ENCODE measurements around the gene ONECUT1. TPM values are rescaled to one million over a fixed set of nuclear protein-coding genes. Genes with fewer than 3 reads are reported as not detected.
"Not testable (repeated sequence)": the region's sequence is repeated elsewhere in the genome, so short reads cannot be mapped to it uniquely, and the experiment has no call there.

ONECUT1 gene
- not detected for polyA plus RNA-seq (ENCODE audit: insufficient read depth in 1 of 5, insufficient read length in 5 of 5, low replicate concordance in 1 of 5)
- long read RNA-seq, donor 1 = 0 reads
- long read RNA-seq, donor 2 = 0 reads
- long read RNA-seq, donor 3 = 0 reads
- long read RNA-seq, donor 4 = 0 reads
- long read RNA-seq, donor 5 = 0 reads
- long read RNA-seq, donor 6 = 0 reads
- long read RNA-seq, donor 7 = 0 reads
- long read RNA-seq, donor 8 = 0 reads

DNA sequence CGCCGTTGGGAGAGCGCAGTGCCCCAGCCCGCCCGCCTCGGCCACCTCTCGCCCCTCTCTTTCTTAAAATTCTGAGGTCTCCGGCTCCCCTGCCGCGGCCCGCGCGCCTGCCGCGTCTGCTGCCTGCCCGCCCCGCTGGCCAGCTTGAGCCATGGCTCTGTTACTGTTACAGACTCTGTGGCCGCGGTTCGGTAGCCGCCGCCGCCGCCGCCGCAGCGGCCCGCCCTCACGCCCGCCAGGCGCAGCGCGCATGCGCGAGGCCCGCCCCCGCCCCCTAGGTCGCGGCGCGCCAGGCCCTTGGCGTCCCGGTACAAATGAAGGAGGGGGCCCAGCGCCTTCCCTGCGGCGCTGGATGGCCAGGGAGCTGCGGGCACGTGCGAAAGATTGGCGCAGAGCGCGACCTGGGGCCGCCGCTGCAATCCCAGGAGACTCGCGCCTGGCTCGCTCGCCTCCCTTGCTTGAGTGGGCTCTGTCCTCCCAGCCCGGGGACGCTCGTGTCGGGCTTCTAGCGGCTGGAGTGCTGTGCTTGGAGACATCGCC, at the start of gene ONECUT1:
ONECUT1 (minus strand) TSS at position 168 of the 540 bp plus-strand sequence. CDS start 452 bp downstream, outside the sequence.
- peak; percentile 51 to 66 for DNase-seq

- no peak for DNase-seq
Measured at GRCh38 chr15:52834379-52834778, 44.2 kb upstream of the ONECUT1 start.

GRCh38 chr15:52824169-52824942, 34.2 kb upstream of the ONECUT1 start:
- DNase-seq = not testable (repeated sequence)

GRCh38 chr15:52822475-52822874, 32.3 kb upstream of the ONECUT1 start:
- no peak for DNase-seq

DNA sequence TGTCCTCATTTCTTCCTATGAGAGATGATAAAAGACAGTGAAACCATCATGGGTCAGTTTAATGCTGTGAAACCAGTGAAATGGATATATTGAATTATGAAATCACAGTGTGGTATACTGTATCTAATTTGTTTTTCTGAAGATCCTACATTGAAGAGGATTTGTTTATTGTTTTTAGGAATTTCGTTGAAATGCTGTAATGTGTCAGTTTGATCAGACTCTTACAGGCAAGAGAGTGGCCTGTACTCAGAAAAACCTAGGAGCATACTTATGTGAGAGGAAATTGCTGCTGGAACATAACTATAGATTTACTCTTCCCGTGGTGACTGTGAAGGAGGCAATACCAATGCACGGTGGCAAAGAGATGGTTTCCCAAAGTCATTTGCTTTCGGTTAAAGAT, 29.1 kb upstream of the ONECUT1 start:
- DNase-seq = no peak

DNA sequence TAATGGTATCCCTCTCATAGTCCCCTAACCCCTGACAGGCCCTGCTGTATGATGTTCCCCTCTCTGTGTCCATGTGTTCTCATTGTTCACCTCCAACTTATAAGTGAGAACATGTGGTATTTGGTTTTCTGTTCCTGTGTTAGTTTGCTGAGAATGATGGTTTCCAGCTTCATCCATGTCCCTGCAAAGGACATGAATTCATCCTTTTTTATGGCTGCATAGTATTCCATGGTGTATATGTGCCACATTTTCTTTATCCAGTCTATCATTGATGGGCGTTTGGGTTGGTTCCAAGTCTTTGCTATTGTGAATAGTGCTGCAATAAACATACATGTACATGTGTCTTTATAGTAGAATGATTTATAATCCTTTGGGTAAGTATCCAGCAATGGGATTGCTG, 25.8 kb upstream of the ONECUT1 start:
- not testable (repeated sequence) for DNase-seq

DNA sequence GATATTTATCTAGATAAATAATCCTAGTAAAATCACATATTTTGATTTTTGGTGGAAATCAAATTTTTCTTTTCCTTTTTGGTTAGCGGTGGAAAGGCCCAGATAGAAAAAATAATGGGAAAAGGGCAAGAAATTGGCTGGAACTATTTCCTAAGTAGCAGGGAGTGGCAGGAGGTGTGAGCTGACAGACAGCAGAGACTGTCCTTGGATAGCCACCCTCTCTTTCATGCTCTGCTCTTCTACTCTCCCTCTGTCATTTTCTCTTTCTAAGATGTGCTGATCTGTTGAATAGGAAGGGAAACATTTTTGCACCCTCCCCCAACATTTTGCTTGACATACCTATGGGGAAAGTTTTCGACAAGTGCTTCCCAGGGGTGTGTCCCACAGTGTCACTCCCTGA, 18.9 kb upstream of the ONECUT1 start:
- no peak for DNase-seq

DNA sequence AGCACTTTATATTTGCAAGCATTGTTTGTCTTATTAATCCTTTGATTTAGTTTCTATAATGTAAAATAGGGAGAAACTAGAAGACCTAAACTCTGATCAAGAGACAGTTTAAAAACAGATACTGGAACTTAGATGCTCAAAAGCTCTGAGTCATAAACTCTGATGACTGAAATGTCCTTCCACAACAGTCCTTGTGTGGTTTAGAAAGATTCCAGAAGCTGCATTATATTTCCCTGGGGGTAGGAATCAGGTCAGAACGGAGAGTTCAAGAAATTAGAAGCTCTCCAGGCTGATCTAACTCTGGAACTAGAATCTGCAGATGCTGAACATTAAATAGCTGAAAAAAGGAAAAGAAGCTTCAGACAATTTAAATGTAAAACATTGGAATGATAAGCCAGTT, 18.3 kb upstream of the ONECUT1 start:
- DNase-seq = no peak

DNA sequence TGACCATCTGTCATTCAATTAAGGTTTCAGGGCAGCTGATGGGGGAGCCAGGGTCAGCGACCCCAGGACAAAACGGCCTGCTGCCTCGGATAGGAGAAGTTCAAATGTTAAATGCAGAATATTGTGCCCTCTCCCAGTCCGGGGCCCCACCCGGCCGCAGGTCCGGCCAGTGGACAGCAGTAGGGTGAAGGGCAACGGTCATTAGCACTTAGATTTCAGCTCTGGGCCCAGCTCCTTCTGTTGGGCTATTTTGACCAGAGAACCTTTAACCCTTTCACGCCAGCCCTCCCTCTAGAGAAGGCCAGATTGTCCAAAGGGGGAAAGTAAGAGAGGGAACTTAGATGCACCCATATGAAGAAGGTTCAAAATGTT, 16.1 kb upstream of the ONECUT1 start:
- DNase-seq = no peak

GRCh38 chr15:52805351-52806283, 15.5 kb upstream of the ONECUT1 start:
- DNase-seq = no peak

- no peak for DNase-seq
Measured at GRCh38 chr15:52804526-52805081, 14.5 kb upstream of the ONECUT1 start.

- no peak for DNase-seq
Measured at GRCh38 chr15:52803467-52804306, 13.6 kb upstream of the ONECUT1 start.

- DNase-seq = no peak
Measured at GRCh38 chr15:52803108-52803466, 13.0 kb upstream of the ONECUT1 start.

DNA sequence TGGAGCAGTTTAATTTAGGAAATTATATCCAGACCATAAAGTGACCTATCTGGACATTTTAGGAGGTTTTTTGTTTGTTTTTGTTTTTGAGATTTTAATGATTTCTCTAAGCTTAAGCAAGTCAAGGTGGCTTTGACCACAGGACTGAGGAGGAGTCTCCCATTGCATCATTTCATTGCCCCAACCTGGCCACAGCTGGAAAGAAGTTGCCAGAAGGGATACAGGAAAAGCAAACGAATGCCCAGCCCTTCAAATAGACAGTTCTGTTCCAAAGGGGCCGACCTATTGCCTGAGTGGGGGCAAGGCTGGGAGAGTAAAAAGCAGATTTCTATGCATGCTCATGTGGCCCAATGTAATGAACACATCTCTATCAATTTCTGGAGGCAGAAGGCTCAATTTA, 12.0 kb upstream of the ONECUT1 start:
- no peak for DNase-seq

- no peak for DNase-seq
Measured at GRCh38 chr15:52801748-52802085, 11.6 kb upstream of the ONECUT1 start.

GRCh38 chr15:52800828-52801747, 11.0 kb upstream of the ONECUT1 start:
- DNase-seq = no peak

- no peak for DNase-seq
Measured at GRCh38 chr15:52799145-52799811, 9.1 kb upstream of the ONECUT1 start.

DNA sequence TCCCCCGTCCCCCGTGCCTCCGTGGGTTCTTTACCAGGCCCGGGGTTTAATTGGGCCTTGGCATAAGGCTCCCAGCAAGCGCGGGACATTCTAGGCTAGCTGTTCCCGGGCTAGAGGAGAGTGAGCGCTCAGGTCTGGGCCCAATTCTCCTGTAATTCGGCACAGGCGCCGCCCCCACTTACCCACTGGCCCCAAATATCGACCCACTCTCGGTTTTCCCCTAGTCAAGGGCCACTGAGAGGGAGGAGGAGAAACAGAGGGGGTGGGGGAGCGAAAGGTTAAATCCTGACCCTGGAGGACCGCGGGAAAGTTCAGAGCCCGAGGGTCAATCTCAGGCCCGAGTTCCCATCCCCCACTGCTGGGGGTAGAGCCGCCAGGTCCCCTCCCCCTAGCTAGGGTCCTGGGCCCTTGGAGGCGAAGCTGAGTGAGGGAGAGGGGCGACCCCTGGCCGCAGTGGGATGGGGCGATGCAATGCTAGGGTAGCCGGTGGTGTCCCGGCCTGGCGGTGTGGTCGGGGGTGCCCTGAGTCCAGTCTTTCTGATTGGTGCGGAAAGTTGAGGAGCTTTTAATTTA, 8.5 kb upstream of the ONECUT1 start:
- no peak for DNase-seq
